GM19438 (cell line): Measurements from ENCODE around the gene CACNB2.
"Not testable (repeated sequence)": the region's sequence is repeated elsewhere in the genome, so short reads cannot be mapped to it uniquely, and the experiment has no call there.

Experiments used
- ATAC-seq: cut with Tn5 transposase; IDR thresholded peaks from one replicate; pipeline ENCODE4 v1.9.1; 2021; ENCODE audit warnings: low read depth; ENCODE audit not compliant: unreplicated experiment

The CACNB2 gene

GRCh38 chr10:18549105-18549504, 408.9 kb downstream of the CACNB2 start:
- no peak for ATAC-seq

GRCh38 chr10:18551473-18551872, 411.2 kb downstream of the CACNB2 start:
- ATAC-seq, result no peak

- ATAC-seq, result no peak
Observed at GRCh38 chr10:18554479-18554878, 414.3 kb downstream of the CACNB2 start.

- ATAC-seq, result no peak
Observed at GRCh38 chr10:18556522-18557147, 416.4 kb downstream of the CACNB2 start.

GRCh38 chr10:18557960-18558359, 417.7 kb downstream of the CACNB2 start:
- no peak for ATAC-seq

GRCh38 chr10:18561861-18562551, 421.8 kb downstream of the CACNB2 start:
- no peak for ATAC-seq

GRCh38 chr10:18563003-18563726, 422.9 kb downstream of the CACNB2 start:
- ATAC-seq, result no peak

GRCh38 chr10:18565006-18565405, 424.8 kb downstream of the CACNB2 start:
- no peak for ATAC-seq

GRCh38 chr10:18566177-18566576, 426.0 kb downstream of the CACNB2 start:
- no peak for ATAC-seq

GRCh38 chr10:18567343-18567856, 427.2 kb downstream of the CACNB2 start:
- ATAC-seq, result no peak

- ATAC-seq, result not testable (repeated sequence)
Observed at GRCh38 chr10:18570386-18570785, 430.2 kb downstream of the CACNB2 start.

GRCh38 chr10:18571076-18571475, 430.9 kb downstream of the CACNB2 start:
- ATAC-seq, result no peak

GRCh38 chr10:18571780-18572179, 431.6 kb downstream of the CACNB2 start:
- no peak for ATAC-seq

- ATAC-seq, result no peak
Observed at GRCh38 chr10:18572959-18573561, 432.8 kb downstream of the CACNB2 start.

- no peak for ATAC-seq
Observed at GRCh38 chr10:18576586-18576985, 436.4 kb downstream of the CACNB2 start.

- no peak for ATAC-seq
Observed at GRCh38 chr10:18577823-18578685, 437.8 kb downstream of the CACNB2 start.

- peak; percentile 71 for ATAC-seq
Observed at GRCh38 chr10:18582803-18583202, 442.6 kb downstream of the CACNB2 start.

- no peak for ATAC-seq
Observed at GRCh38 chr10:18583575-18584270, 443.5 kb downstream of the CACNB2 start.

GRCh38 chr10:18586637-18587036, 446.4 kb downstream of the CACNB2 start:
- ATAC-seq, result not testable (repeated sequence)
